GM12878 (cell line): Measurements from ENCODE around the gene CFAP99. TPM values are rescaled to one million over a fixed set of nuclear protein-coding genes. Genes with fewer than 3 reads are reported as not detected.

Experiments
- ATAC-seq: fragments of 200-7000 bp; cut with Tn5 transposase; 3 replicates; pipeline ENCODE4 v1.9.1; 2020; ENCODE audit warnings: mild to moderate bottlenecking, moderate library complexity
- BruUV-seq: library from RNA; stranded (reverse); fragments of 400-500 nt; replicated peaks from 2 replicates; lab custom pipeline; 2021; lab: Mats Ljungman, UMichigan
- CTCF ChIA-PET: fragments of 300-600 bp; sonication (Branson Sonifier 250); formaldehyde crosslinking; extraction: SDS; loops from one replicate; lab custom pipeline; 2021; ENCODE audit warnings: inconsistent platforms; lab: Yijun Ruan, JAX
- POLR2A ChIA-PET: fragments of 350-600 bp; formaldehyde crosslinking; extraction: SDS; loops from one replicate; lab custom pipeline; 2021; ENCODE audit warnings: inconsistent platforms; lab: Charles Lee
- RAD21 ChIA-PET: fragments of 300-600 bp; sonication (Branson Sonifier 250); formaldehyde crosslinking; loops from one replicate; lab custom pipeline; 2023; ENCODE audit warnings: antibody characterized with exemption; ENCODE audit not compliant: unreplicated experiment; lab: Charles Lee
- SMC1A ChIA-PET: fragments of 300-600 bp; sonication (Branson Sonifier 250); formaldehyde crosslinking; loops from one replicate; lab custom pipeline; 2023; ENCODE audit not compliant: unreplicated experiment, uncharacterized antibody; lab: Charles Lee
- DNase-seq: peaks from one replicate; pipeline ENCODE4 v3.0.0-alpha.2; 2011; ENCODE audit warnings: low read depth, low spot score
- FAIRE-seq: peaks from 3 replicates; lab custom pipeline; 2011; peaks lifted over from hg19 to GRCh38; lab: Jason Lieb, UNC
- H2AFZ ChIP-seq: 2 replicates; pipeline ENCODE4 v1.6.0; 2011; ENCODE audit warnings: low read depth, low read length, control low read depth; ENCODE audit not compliant: control insufficient read depth
- H3K27ac ChIP-seq: 2 replicates; pipeline ENCODE4 v1.5.1; 2011; ENCODE audit warnings: control low read depth; ENCODE audit not compliant: control insufficient read depth, insufficient read depth
- H3K27me3 ChIP-seq, 2 experiments: replicated peaks in 1 of 2; 2 replicates each; pipeline versions ENCODE4 v1.6.0 to v1.6.1; 2011; ENCODE audit warnings: low read length in 1 of 2; ENCODE audit not compliant: control insufficient read depth in 2 of 2, insufficient read depth in 2 of 2
- H3K36me3 ChIP-seq, 2 experiments: 2 replicates each; pipeline ENCODE4 v1.5.1; 2011; ENCODE audit warnings: low read length in 1 of 2; ENCODE audit not compliant: control insufficient read depth in 2 of 2, insufficient read depth in 2 of 2
- H3K4me1 ChIP-seq: 2 replicates; pipeline ENCODE4 v1.6.1; 2011; ENCODE audit warnings: mild to moderate bottlenecking, low read length, moderate library complexity, mixed read lengths; ENCODE audit not compliant: control insufficient read depth, insufficient read depth
- H3K4me2 ChIP-seq: 2 replicates; pipeline ENCODE4 v1.6.0; 2011; ENCODE audit warnings: control low read depth; ENCODE audit not compliant: control insufficient read depth, insufficient read depth
- H3K4me3 ChIP-seq: fragments of 200-600 bp; sonication (generic); 2 replicates; pipeline ENCODE4 v1.5.1; 2016
- H3K79me2 ChIP-seq: 2 replicates; pipeline ENCODE4 v1.6.0; 2011; ENCODE audit warnings: low read length; ENCODE audit not compliant: control insufficient read depth, insufficient read depth
- H3K9ac ChIP-seq: 2 replicates; pipeline ENCODE4 v1.8.0; 2011; ENCODE audit warnings: low read length, control low read depth, mixed read lengths; ENCODE audit not compliant: control insufficient read depth, insufficient read depth
- H3K9me3 ChIP-seq: replicated peaks from 3 replicates; pipeline ENCODE4 v1.5.1; 2011; ENCODE audit warnings: mild to moderate bottlenecking, low read length; ENCODE audit not compliant: control insufficient read depth, insufficient read depth
- H4K20me1 ChIP-seq: 2 replicates; pipeline ENCODE4 v1.6.0; 2011; ENCODE audit not compliant: control insufficient read depth, insufficient read depth
- FOXM1 ChIP-seq: IDR thresholded peaks from 2 replicates; pipeline ENCODE4 v1.6.1; 2012; ENCODE audit warnings: low read depth, mild to moderate bottlenecking, inconsistent platforms, low read length, moderate library complexity
- MEF2A ChIP-seq: IDR thresholded peaks from 2 replicates; pipeline ENCODE4 v1.6.1; 2011; ENCODE audit warnings: low read depth, mild to moderate bottlenecking, low read length, moderate library complexity; ENCODE audit not compliant: insufficient read depth
- PAX5 ChIP-seq: IDR thresholded peaks from 2 replicates; pipeline ENCODE4 v1.6.1; 2011; ENCODE audit warnings: low read depth, low read length, borderline replicate concordance
- SREBF2 ChIP-seq: IDR thresholded peaks from 2 replicates; pipeline ENCODE4 v1.6.1; 2012; ENCODE audit warnings: mild to moderate bottlenecking, low read length
- STAT3 ChIP-seq: IDR thresholded peaks from 2 replicates; pipeline ENCODE4 v1.6.1; 2011; ENCODE audit warnings: low read depth, low read length, improper control_type of control experiment
- SUZ12 ChIP-seq: fragments of 200-600 bp; sonication (generic); IDR thresholded peaks from one replicate; pipeline ENCODE4 v1.6.1; 2018; ENCODE audit warnings: antibody characterized with exemption, mild to moderate bottlenecking; ENCODE audit not compliant: unreplicated experiment
- WGBS: methylation state at CpG from one replicate; pipeline ENCODE4 v1.1.6; 2016; ENCODE audit warnings: low lambda C conversion rate; ENCODE audit not compliant: insufficient replicate concordance, insufficient coverage; ENCODE audit errors: missing lambda C conversion rate; 5-methylcytosine and 5-hydroxymethylcytosine counted together
- in situ Hi-C: fragments of 300-500 bp; cut with MboI; formaldehyde crosslinking; loops from 9 replicates; pipeline ENCODE4 v1.14.3; 2018; ENCODE audit warnings: mixed read lengths
- intact Hi-C: fragments of 100-400 bp; cut with micrococcal nuclease; formaldehyde crosslinking; loops from one replicate; pipeline ENCODE4 v1.14.2; 2022; ENCODE audit not compliant: unreplicated experiment
- polyA plus RNA-seq, 11 experiments: library from polyadenylated mRNA; depleted of rRNA in 4 of 11; unstranded in 6 of 11; stranded (reverse) in 5 of 11; fragments of >200 nt; fragmentation: Nextera tagmentation in 4 of 11; fragmentation: Illumina TruSeq in 1 of 11; extraction: Ambion mirVana in 4 of 11; extraction: Trizol in 1 of 11; gene quantifications; 1 replicate in 1 of 11; 2 replicates in 10 of 11; pipeline versions ENCODE4 v1.2.1 to v1.2.3, GENCODE V29; 2011 to 2016; ENCODE audit warnings: inconsistent platforms in 2 of 11, missing spikeins in 2 of 11, low read depth in 1 of 11
- total RNA-seq, 4 experiments: library from RNA; depleted of rRNA in 3 of 4; stranded (reverse); fragments of >200 nt in 3 of 4; fragmentation: Illumina TruSeq in 1 of 4; extraction: Trizol in 1 of 4; gene quantifications; 2 replicates each; pipeline versions ENCODE4 v1.2.1 to v1.2.3, GENCODE V29; 2013 to 2021
- TF ChIP-seq, protein P1 (sequence below): IDR thresholded peaks from 2 replicates; pipeline ENCODE4 v1.6.1; 2012; ENCODE audit warnings: improper control_type of control experiment, low read depth, low read length; ENCODE audit not compliant: insufficient replicate concordance
- TF ChIP-seq, protein P2 (sequence below): fragments of 450-650 bp; IDR thresholded peaks from 2 replicates; pipeline ENCODE4 v1.6.1; 2018; ENCODE audit warnings: borderline replicate concordance, mild to moderate bottlenecking; ENCODE audit not compliant: partially characterized antibody

The CFAP99 gene
- total and polyA plus RNA-seq, 10 of the 15 experiments (the other 5 are each of a cell fraction or from before 2014, with no cell fraction given), result not detected

GRCh38 chr4:2421928-2422327 lies 3.2 kb downstream of the CFAP99 start:
- Histone ChIP-seq H3K36me3 (no peaks in the 10 kb centered on the region), H3K4me3 (no peak overlapping the region), H3K4me1 (peaks cover 5% of the 10 kb centered on the region), H3K27ac (no peak overlapping the region), H2AFZ (no peak overlapping the region), H3K27me3 (peaks cover 8 to 10% of the 10 kb centered on the region in 2 experiments), H3K9me3 (no peaks in the 10 kb centered on the region), H4K20me1 (no peaks in the 10 kb centered on the region), H3K79me2 (no peaks in the 10 kb centered on the region), H3K4me2 (no peak overlapping the region), H3K9ac (no peak overlapping the region)
- POLR2A ChIA-PET, result interaction anchor here (0.9 kb wide), 1 partner anchor 28 kb away, joined by 3 read pairs; no protein-coding TSS in a partner anchor
- RAD21 ChIA-PET, result interaction anchor here (1.2 to 1.9 kb wide), 2 partner anchors 9 to 201 kb away, joined by 3 to 6 read pairs; no protein-coding TSS in a partner anchor
- DNase-seq (no peak), ATAC-seq (no peak), FAIRE-seq (no peak)
- SMC1A ChIA-PET, result no interaction called here
- 0 out of 2 replicates have a peak, but pooled peaks have one; percentile 51 for TF ChIP-seq PAX5
- TF ChIP-seq FOXM1, result no peak
- 32% methylated on average over 6 of the region's 6 CpGs for WGBS
- BruUV-seq, result no TSS peak
- CTCF ChIA-PET, result interaction anchor here (0.6 to 2.6 kb wide), 5 partner anchors 9 to 202 kb away, joined by 3 to 13 read pairs (median 5); no protein-coding TSS in a partner anchor
- in situ Hi-C loops, result no loop called here
- intact Hi-C loops, result no loop called here

GRCh38 chr4:2423066-2423465 lies 4.3 kb downstream of the CFAP99 start:
- Histone ChIP-seq H3K4me3 (no peak overlapping the region), H3K9ac (no peak overlapping the region), H3K4me1 (no peaks in the 10 kb centered on the region; the same call in 1 of the 2 replicates), H3K36me3 (no peaks in the 10 kb centered on the region), H4K20me1 (no peaks in the 10 kb centered on the region), H3K9me3 (no peaks in the 10 kb centered on the region), H3K27ac (no peak overlapping the region), H2AFZ (no peak overlapping the region), H3K4me2 (no peak overlapping the region), H3K27me3 (peaks cover 3 to 10% of the 10 kb centered on the region in 2 experiments; a peak in 3 of 4 replicates), H3K79me2 (no peaks in the 10 kb centered on the region)
- intact Hi-C loops (no loop called here), in situ Hi-C loops (no loop called here)
- CTCF ChIA-PET, result interaction anchor here (0.9 to 2.6 kb wide), 3 partner anchors 10 to 202 kb away, joined by 5 to 13 read pairs (median 7); no protein-coding TSS in a partner anchor
- no TSS peak for BruUV-seq
- SMC1A ChIA-PET, result no interaction called here
- no peak for FAIRE-seq
- ATAC-seq, result no peak
- no peak for DNase-seq
- RAD21 ChIA-PET, result interaction anchor here (1.9 kb wide), 1 partner anchor 10 kb away, joined by 6 read pairs; no protein-coding TSS in a partner anchor
- POLR2A ChIA-PET, result no interaction called here
- 35% methylated on average over 3 of the region's 4 CpGs for WGBS
- TF ChIP-seq SREBF2 (no peak), SUZ12 (no peak), STAT3 (no peak), MEF2A (no peak)
- TF ChIP-seq, protein P1, sequence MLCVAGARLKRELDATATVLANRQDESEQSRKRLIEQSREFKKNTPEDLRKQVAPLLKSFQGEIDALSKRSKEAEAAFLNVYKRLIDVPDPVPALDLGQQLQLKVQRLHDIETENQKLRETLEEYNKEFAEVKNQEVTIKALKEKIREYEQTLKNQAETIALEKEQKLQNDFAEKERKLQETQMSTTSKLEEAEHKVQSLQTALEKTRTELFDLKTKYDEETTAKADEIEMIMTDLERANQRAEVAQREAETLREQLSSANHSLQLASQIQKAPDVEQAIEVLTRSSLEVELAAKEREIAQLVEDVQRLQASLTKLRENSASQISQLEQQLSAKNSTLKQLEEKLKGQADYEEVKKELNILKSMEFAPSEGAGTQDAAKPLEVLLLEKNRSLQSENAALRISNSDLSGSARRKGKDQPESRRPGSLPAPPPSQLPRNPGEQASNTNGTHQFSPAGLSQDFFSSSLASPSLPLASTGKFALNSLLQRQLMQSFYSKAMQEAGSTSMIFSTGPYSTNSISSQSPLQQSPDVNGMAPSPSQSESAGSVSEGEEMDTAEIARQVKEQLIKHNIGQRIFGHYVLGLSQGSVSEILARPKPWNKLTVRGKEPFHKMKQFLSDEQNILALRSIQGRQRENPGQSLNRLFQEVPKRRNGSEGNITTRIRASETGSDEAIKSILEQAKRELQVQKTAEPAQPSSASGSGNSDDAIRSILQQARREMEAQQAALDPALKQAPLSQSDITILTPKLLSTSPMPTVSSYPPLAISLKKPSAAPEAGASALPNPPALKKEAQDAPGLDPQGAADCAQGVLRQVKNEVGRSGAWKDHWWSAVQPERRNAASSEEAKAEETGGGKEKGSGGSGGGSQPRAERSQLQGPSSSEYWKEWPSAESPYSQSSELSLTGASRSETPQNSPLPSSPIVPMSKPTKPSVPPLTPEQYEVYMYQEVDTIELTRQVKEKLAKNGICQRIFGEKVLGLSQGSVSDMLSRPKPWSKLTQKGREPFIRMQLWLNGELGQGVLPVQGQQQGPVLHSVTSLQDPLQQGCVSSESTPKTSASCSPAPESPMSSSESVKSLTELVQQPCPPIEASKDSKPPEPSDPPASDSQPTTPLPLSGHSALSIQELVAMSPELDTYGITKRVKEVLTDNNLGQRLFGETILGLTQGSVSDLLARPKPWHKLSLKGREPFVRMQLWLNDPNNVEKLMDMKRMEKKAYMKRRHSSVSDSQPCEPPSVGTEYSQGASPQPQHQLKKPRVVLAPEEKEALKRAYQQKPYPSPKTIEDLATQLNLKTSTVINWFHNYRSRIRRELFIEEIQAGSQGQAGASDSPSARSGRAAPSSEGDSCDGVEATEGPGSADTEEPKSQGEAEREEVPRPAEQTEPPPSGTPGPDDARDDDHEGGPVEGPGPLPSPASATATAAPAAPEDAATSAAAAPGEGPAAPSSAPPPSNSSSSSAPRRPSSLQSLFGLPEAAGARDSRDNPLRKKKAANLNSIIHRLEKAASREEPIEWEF, result no peak
- TF ChIP-seq, protein P2, sequence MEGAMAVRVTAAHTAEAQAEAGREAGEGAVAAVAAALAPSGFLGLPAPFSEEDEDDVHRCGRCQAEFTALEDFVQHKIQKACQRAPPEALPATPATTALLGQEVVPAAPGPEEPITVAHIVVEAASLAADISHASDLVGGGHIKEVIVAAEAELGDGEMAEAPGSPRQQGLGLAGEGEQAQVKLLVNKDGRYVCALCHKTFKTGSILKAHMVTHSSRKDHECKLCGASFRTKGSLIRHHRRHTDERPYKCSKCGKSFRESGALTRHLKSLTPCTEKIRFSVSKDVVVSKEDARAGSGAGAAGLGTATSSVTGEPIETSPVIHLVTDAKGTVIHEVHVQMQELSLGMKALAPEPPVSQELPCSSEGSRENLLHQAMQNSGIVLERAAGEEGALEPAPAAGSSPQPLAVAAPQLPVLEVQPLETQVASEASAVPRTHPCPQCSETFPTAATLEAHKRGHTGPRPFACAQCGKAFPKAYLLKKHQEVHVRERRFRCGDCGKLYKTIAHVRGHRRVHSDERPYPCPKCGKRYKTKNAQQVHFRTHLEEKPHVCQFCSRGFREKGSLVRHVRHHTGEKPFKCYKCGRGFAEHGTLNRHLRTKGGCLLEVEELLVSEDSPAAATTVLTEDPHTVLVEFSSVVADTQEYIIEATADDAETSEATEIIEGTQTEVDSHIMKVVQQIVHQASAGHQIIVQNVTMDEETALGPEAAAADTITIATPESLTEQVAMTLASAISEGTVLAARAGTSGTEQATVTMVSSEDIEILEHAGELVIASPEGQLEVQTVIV, result no peak
